GM12873 (cell line): ENCODE measurements around the gene RBMS1.

Experiments used
- CTCF ChIP-seq: IDR thresholded peaks from 2 replicates; pipeline ENCODE4 v1.5.1; 2012; ENCODE audit warnings: low read depth, mild to moderate bottlenecking, moderate library complexity, low read length, control low read depth; ENCODE audit not compliant: insufficient read depth; ENCODE audit errors: missing control alignments

Gene RBMS1

DNA sequence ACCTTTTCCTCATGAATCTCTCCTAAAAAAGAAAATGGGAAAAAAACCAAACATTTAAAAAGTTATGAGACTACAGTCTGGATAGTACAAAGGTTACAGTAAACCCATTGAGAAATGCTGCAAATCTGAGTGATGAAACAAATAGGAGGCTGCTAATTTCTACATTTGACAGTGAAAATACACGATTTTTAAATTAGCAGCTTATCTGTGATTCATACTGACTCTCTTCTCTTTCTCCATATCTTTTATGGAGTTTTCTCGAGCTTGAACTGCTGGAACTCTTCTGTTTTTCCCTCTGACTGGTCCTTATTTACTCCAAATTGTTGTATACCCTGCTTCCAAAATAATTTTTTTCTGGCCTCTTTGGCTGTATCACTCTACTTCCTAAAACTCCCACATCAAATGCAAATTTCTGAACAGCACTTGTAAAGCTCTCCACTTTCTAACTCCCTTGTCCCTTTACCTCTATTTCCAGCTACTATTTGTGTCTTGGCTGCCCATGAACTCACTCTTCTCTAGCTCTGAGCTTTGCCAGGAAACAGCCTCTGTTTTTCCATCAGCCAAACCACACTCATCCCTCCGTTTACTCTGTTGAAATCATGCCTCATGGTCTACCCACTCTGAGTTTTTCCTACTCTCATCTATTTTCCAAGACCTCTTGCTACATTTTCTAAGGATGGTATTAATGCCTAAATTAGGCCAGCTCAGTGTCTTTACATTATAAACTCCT, 73.7 kb downstream of the RBMS1 start:
- TF ChIP-seq CTCF = no peak

DNA sequence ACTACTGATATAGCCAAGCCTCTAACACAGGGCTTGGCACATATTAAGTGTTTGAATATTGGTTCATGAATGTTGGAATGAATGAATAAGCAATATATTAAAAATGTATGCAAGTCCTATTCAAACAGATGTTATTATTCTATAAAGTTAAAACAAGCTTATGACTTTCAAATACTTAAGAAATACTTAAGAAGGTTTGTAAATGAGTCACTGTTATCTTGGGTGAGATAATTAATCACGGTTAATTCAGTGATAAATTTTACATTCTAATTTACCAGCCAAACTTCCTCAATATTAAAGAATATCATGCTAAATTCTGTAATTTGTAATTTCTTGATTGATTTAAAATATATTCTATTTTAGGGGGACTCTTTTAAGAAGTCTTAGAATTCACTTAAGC, 74.8 kb downstream of the RBMS1 start:
- TF ChIP-seq CTCF = no peak

DNA sequence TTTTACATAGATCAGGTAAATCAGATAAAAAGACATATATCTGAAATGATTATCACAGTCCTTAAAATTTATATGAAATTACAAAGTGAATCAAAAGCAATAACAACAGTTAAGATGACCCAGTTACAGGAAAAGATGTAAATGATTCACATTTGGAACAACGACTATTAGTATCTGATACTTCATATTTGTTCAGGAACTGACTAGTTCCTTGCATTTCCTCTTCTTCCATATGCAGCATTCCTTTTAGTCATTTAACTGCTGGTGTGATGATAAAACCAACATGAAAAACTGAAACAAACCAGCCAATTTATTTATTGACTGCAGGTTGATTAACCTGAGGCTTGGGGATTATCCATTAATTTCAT, 75.2 kb downstream of the RBMS1 start:
- no peak for TF ChIP-seq CTCF

DNA sequence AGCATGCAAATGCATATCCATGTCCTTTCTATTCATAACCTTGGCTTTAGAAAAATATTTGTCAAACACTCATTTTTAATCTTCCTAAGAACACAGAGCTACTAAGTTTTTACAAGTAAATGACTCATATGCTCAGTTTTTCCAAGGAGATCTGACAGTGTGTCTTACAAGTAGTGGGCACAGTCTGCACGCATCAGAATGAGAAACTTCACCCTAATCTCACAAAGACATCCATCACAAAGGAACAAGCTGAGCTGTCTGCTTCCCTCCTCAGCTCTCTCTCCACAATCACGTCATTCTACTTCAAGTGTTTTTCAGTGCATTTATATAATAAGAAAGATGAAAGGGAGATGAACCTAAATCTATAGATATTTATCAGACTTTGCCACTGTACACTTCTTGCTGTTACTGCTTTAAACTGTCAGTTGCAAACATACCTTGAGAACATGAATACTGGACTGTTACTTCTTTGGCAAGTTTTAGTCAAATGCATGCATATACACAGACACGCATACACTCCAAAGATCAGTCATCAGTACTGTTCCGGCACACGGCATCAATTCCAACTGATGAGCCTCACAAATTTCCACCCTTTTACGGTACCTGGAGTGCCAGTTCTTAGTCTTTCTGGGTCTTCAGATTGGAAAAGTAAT, 75.7 kb downstream of the RBMS1 start:
- TF ChIP-seq CTCF = no peak

GRCh38 chr2:160415991-160416390, 77.6 kb downstream of the RBMS1 start:
- TF ChIP-seq CTCF = no peak

DNA sequence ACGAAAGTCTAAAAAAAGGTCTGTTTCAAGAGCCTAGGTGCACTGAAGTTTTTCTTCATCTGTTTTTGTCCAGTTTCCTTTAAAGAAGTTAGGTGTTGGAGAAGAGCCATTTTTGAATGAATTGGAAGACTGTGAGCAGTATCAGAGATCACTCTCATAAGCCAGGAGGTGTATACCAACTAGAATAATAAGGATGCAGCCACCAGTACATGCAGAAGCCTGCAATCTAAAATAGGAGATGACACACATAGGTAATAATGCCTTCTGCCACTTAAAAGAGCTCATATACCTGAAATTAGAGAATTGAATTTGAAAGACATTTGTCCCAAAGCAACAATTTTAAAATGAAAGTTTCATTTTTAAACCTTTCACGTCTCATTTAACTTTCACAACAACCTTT, 81.7 kb downstream of the RBMS1 start:
- no peak for TF ChIP-seq CTCF

DNA sequence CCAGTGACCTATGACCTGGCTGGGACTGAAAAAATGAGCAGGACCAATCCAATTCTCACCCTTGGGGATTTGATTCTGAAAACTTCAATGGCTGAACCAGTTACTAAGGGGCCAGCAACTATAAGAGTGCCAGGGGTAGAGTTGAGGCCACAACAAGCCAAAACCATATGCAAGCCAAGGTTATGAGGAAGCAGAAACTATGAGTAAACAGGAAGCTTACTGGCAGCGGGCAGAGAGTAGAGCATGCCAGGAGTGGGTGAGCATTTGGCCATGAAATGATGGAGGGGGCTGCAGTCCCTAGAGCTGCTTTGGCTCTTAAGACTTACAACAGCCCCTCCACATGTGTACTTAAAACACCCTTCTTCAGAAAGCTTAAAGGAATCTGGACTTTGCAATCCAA, 82.4 kb downstream of the RBMS1 start:
- no peak for TF ChIP-seq CTCF
